HUES48 (cell line): ENCODE data around the gene IGFBP7.

Source experiments
- H3K27ac ChIP-seq: one replicate; pipeline ENCODE4 v1.7.0; 2013; ENCODE audit warnings: low read depth, low read length, inconsistent platforms
- H3K27me3 ChIP-seq: 2 replicates; pipeline ENCODE4 v1.6.1; 2013; ENCODE audit warnings: mild to moderate bottlenecking, low read length; ENCODE audit not compliant: control insufficient read depth, insufficient read depth
- H3K36me3 ChIP-seq: 2 replicates; pipeline ENCODE4 v1.6.1; 2013; ENCODE audit warnings: low read length; ENCODE audit not compliant: control insufficient read depth, insufficient read depth
- H3K4me1 ChIP-seq: 2 replicates; pipeline ENCODE4 v1.6.1; 2013; ENCODE audit warnings: mild to moderate bottlenecking, low read length; ENCODE audit not compliant: control insufficient read depth, insufficient read depth
- H3K4me3 ChIP-seq: 2 replicates; pipeline ENCODE4 v1.5.1; 2013; ENCODE audit warnings: mild to moderate bottlenecking, low read depth, low read length
- H3K9ac ChIP-seq: 2 replicates; pipeline ENCODE4 v1.6.1; 2013; ENCODE audit warnings: mild to moderate bottlenecking, low read depth, low read length, moderate library complexity
- H3K9me3 ChIP-seq: 2 replicates; pipeline ENCODE4 v1.6.1; 2013; ENCODE audit warnings: low read length; ENCODE audit not compliant: control insufficient read depth, insufficient read depth

Gene IGFBP7

DNA sequence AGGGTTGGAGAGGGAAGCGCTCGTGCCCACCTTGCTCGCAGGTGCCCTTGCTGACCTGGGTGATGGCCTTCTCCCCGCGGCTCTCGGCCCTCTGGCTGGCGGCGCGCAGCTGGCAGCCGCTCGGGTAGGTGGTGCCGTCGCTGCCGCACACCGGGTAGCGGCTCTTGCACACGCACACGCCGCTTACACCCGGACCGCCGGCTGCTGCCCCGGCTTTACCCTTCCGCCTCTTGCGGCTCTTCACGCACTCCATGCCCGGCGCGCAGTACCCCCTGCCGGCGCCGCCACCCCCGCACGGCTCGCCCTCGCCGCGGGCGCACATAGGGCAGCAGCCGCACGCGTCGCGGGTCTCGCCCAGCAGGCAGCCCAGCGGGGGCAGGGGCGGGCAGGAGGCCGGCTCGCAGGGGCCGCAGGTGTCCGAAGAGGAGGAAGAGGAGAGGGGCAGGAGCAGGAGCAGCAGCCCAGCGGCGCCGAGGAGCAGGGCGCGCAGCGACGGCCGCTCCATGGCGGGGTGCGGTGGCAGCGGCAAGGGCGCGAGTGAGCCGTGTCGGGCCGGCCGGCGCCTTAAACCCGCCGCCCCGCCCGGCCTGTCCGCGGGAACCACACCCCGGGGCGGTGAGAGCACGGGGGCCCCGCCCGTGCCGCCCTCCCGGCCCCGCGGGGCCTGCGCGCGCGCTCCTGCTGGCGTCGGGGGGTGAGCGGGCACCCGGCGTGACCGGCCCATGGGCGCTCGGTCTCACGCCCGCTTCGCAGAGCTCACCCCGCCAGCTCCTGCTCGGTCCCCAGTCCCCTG is at the start of gene IGFBP7:
Gene IGFBP7 (minus strand): TSS at position 539 of the 793 bp plus-strand sequence. CDS start 34 bp downstream, at position 505.
- Histone ChIP-seq H3K36me3 (no peaks in the 10 kb centered on the region), H3K27me3 (peaks cover 65% of the 10 kb centered on the region), H3K4me1 (peaks cover 10% of the 10 kb centered on the region), H3K27ac (peak within 1 kb of the TSS; percentile 12), H3K9ac (peak within 1 kb of the TSS; percentile 22), H3K9me3 (no peaks in the 10 kb centered on the region), H3K4me3 (peak within 1 kb of the TSS; percentile 65)

DNA sequence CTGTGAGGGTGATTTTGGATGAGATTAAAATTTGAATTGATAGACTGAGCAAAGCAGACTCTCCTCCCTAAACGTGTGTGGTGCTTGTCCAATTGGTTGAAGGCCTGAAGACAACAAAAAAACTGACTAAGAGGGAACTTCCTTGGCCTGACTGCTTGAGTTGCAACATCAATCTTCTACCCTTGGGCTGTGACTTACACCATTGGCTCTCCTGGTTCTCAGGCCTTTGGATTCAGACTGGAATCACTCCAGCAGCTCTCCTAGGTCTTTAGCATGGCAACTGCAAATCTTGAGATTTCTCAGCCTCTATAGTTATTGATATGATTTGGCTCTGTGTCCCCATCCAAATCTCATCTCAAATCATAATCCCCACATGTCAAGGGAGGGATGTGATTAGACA is 49.7 kb upstream of the IGFBP7 start:
- Histone ChIP-seq H3K4me1 (peaks cover 7% of the 10 kb centered on the region), H3K9ac (no peak overlapping the region), H3K9me3 (no peaks in the 10 kb centered on the region; the same call in 1 of the 2 replicates), H3K27ac (no peak overlapping the region), H3K27me3 (peaks cover 27% of the 10 kb centered on the region), H3K4me3 (no peak overlapping the region), H3K36me3 (no peaks in the 10 kb centered on the region)

- H3K9me3 ChIP-seq, result no peaks in the 10 kb centered on the region; the same call in 1 of the 2 replicates
- H3K27ac ChIP-seq, result no peak overlapping the region
- no peak overlapping the region for H3K4me3 ChIP-seq
- H3K4me1 ChIP-seq, result peaks cover 9% of the 10 kb centered on the region
- H3K9ac ChIP-seq, result no peak overlapping the region
- H3K36me3 ChIP-seq, result no peaks in the 10 kb centered on the region
- peaks cover 28% of the 10 kb centered on the region for H3K27me3 ChIP-seq
These were observed 48.6 kb upstream of the IGFBP7 start for GRCh38 chr4:57158762-57159161.

GRCh38 chr4:57158221-57158620 is 48.0 kb upstream of the IGFBP7 start:
- Histone ChIP-seq H3K4me3 (no peak overlapping the region), H3K36me3 (no peaks in the 10 kb centered on the region), H3K9ac (no peak overlapping the region), H3K9me3 (no peaks in the 10 kb centered on the region; the same call in 1 of the 2 replicates), H3K4me1 (peaks cover 9% of the 10 kb centered on the region), H3K27me3 (peaks cover 32% of the 10 kb centered on the region), H3K27ac (no peak overlapping the region)

GRCh38 chr4:57157596-57158137 is 47.5 kb upstream of the IGFBP7 start:
- Histone ChIP-seq H3K27ac (no peak overlapping the region), H3K4me3 (no peak overlapping the region), H3K9me3 (no peaks in the 10 kb centered on the region; the same call in 1 of the 2 replicates), H3K9ac (no peak overlapping the region), H3K4me1 (peaks cover 9% of the 10 kb centered on the region), H3K27me3 (peaks cover 31% of the 10 kb centered on the region), H3K36me3 (no peaks in the 10 kb centered on the region)

DNA sequence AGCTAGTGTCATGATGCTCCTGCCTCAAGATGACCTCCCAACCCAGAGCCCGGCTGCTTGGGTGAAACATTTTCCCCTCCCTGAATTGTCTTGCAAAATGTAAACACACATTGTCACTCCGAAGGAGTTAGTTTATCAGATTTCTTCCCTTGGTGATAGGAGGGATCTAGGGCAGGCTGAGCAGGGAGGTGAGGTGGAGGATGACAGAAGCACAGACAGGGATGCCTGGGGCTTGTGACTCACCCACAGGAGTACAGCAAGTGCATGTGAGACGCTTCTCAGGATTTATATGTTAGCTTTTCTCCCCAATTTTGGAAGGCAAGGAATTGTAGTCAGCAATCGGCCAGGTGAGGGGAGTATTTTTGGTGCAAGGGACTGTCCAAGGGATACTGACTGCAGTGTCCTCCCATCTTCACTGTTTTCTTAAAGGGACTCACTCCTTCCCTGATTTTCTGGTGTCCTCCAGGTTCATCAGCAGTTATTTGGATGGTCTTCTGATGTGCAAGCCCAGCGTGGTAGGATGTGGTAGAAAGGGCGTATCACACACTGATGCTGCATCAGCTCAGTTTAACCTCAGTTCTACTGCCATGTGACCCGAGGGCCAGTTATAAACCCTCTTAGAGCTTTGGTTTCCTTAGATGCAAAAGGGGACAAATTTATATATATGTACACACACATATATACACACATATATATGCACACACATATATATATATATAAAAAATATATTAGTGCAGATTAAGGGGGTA is 46.2 kb upstream of the IGFBP7 start:
- H3K9ac ChIP-seq, result no peak overlapping the region
- H3K4me1 ChIP-seq, result peaks cover 9% of the 10 kb centered on the region
- no peak overlapping the region for H3K27ac ChIP-seq
- H3K36me3 ChIP-seq, result no peaks in the 10 kb centered on the region
- no peak overlapping the region for H3K4me3 ChIP-seq
- H3K27me3 ChIP-seq, result peaks cover 31% of the 10 kb centered on the region
- no peaks in the 10 kb centered on the region; the same call in 1 of the 2 replicates for H3K9me3 ChIP-seq

DNA sequence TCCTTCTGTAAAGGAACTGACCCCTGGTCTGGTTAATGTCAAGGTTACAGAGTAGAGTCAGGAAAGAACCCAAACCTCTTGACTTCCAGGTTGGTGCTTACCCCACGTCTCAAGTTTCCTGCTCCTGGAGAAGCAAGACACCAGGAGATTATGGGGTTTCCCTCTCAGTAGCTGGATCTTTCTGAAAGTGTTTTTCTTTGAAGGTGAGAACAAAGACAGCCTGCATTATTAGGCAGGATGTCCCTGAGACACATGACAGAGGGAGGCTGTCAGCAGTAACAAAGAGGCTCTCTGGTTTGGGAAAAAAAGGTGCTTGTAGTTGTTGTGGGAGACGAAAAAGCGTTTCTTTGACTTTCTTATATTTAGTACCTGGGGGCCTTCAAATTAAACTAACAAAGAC is 44.7 kb upstream of the IGFBP7 start:
- Histone ChIP-seq H3K27me3 (peaks cover 31% of the 10 kb centered on the region), H3K4me1 (peaks cover 9% of the 10 kb centered on the region), H3K36me3 (no peaks in the 10 kb centered on the region), H3K9me3 (no peaks in the 10 kb centered on the region; the same call in 1 of the 2 replicates), H3K4me3 (0 out of 2 replicates have a peak overlapping the region, but pooled peaks have one; percentile 10), H3K27ac (peak overlapping the region; percentile 64), H3K9ac (no peak overlapping the region)

DNA sequence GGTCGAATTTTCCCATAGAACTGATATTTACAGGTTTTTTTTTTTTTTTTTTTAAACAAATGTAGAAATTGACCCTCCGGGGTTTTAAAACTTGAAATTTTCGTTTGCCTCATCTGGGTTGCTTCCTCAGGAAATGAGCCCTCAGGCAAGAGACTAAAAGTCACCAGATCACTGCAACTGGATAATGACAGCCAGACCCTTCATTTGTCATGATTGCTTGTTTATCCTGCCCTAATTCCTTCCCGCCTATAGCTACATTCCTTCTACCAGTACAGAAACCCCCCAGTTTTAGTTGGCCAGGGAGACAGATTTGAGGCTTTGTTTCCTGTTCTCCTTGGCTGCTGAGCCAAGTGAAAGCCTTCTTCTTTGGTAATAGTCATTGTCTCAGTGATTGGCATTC is 44.0 kb upstream of the IGFBP7 start:
- Histone ChIP-seq H3K36me3 (no peaks in the 10 kb centered on the region), H3K27me3 (peaks cover 31% of the 10 kb centered on the region), H3K27ac (peak overlapping the region; percentile 64), H3K9me3 (no peaks in the 10 kb centered on the region; the same call in 1 of the 2 replicates), H3K4me3 (no peak overlapping the region), H3K9ac (no peak overlapping the region), H3K4me1 (peaks cover 9% of the 10 kb centered on the region)

- peaks cover 9% of the 10 kb centered on the region for H3K4me1 ChIP-seq
- H3K27me3 ChIP-seq, result peaks cover 31% of the 10 kb centered on the region
- H3K4me3 ChIP-seq, result no peak overlapping the region
- H3K36me3 ChIP-seq, result no peaks in the 10 kb centered on the region
- no peak overlapping the region for H3K27ac ChIP-seq
- no peaks in the 10 kb centered on the region; the same call in 1 of the 2 replicates for H3K9me3 ChIP-seq
- H3K9ac ChIP-seq, result no peak overlapping the region
These were observed 43.0 kb upstream of the IGFBP7 start for GRCh38 chr4:57153207-57153606.

DNA sequence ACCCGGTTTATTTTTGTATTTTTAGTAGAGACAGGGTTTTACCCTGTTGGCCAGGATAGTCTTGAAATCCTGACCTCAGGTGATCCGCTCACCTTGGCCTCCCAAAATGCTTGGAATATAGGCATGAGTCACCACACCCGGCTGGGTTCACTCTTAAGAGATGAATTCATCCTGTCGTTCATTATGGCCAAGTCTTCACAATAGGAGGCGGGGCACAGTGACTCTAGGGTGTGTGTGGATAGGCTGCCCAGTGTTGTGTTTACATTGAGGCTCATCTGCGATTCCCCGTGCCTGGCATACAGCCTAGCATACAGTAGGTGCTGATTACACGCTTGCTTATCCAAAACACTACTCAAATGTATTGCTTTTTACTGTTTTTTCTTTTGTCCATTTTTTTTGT is 41.3 kb upstream of the IGFBP7 start:
- Histone ChIP-seq H3K36me3 (no peaks in the 10 kb centered on the region), H3K27me3 (peaks cover 21% of the 10 kb centered on the region), H3K27ac (no peak overlapping the region)

More for the DNA sequence above, 41.3 kb upstream of the IGFBP7 start:
- no peaks in the 10 kb centered on the region; the same call in 1 of the 2 replicates for H3K9me3 ChIP-seq
- H3K4me3 ChIP-seq, result no peak overlapping the region
- H3K9ac ChIP-seq, result no peak overlapping the region
- H3K4me1 ChIP-seq, result peaks cover 9% of the 10 kb centered on the region
